ENCODE results near the gene MEOX2.

MEOX2 gene

DNA sequence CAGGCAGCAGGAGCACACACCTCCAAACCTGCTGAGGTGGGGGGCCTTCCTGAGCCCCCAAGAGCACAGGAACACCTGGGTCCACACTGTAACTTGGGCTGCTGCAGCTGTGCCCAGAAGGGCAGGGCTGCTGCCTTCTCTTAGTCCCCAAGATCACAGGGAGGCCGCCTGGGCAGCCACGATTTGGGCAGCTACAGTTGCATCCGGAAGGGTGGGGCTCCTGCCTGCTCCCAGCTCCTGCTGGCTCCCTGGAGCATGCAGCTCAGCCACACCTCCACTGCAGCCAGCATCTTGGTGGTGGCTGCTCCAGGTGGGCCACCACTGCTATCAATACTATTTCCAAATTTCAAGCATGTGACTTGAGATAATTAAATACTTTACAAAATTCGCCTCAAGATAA lies 86.2 kb downstream of the MEOX2 start (continued):
- no peak for TF ChIP-seq CSRNP3 (CRISPR knock-in tag; IDR thresholded peaks at IDR 0.05)
- TF ChIP-seq CSDC2 (CRISPR knock-in tag; IDR thresholded peaks at IDR 0.05): no peak
- TF ChIP-seq ZNF70 (CRISPR knock-in tag; IDR thresholded peaks at IDR 0.05): no peak
- no peak for TF ChIP-seq PATZ1 (CRISPR knock-in tag; IDR thresholded peaks at IDR 0.05; ENCODE audit: borderline replicate concordance)

DNA sequence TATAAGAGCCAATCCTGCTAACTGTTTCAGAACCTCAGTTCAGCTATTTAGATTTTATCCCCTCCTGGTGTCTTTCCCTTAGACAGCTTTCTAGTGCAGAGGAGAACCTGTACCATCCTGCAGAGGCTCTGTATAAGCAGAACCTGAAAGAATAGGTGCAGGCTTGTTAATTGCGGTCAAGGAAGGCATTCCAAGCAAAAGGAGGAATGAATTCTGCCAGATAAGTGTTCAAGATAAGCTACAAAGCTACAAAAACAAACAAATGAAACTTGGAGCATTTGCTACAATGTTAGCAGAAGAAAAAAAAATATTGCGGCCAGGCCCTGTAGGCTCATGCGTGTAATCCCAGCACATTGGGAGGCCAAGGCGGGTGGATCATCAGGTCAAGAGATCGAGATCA lies 92.0 kb downstream of the MEOX2 start:
- TF ChIP-seq CSDC2 (CRISPR knock-in tag; IDR thresholded peaks at IDR 0.05): no peak
- TF ChIP-seq ZNF70 (CRISPR knock-in tag; IDR thresholded peaks at IDR 0.05): no peak
- TF ChIP-seq POU6F1 (CRISPR knock-in tag; IDR thresholded peaks at IDR 0.05; ENCODE audit: borderline replicate concordance, low read depth): no peak
- no peak for TF ChIP-seq ZNF8 (CRISPR knock-in tag; IDR thresholded peaks at IDR 0.05)
- TF ChIP-seq OSR1 (CRISPR knock-in tag; IDR thresholded peaks at IDR 0.05): no peak
- TF ChIP-seq RARB (CRISPR knock-in tag; IDR thresholded peaks at IDR 0.05): no peak
- TF ChIP-seq, protein P1, sequence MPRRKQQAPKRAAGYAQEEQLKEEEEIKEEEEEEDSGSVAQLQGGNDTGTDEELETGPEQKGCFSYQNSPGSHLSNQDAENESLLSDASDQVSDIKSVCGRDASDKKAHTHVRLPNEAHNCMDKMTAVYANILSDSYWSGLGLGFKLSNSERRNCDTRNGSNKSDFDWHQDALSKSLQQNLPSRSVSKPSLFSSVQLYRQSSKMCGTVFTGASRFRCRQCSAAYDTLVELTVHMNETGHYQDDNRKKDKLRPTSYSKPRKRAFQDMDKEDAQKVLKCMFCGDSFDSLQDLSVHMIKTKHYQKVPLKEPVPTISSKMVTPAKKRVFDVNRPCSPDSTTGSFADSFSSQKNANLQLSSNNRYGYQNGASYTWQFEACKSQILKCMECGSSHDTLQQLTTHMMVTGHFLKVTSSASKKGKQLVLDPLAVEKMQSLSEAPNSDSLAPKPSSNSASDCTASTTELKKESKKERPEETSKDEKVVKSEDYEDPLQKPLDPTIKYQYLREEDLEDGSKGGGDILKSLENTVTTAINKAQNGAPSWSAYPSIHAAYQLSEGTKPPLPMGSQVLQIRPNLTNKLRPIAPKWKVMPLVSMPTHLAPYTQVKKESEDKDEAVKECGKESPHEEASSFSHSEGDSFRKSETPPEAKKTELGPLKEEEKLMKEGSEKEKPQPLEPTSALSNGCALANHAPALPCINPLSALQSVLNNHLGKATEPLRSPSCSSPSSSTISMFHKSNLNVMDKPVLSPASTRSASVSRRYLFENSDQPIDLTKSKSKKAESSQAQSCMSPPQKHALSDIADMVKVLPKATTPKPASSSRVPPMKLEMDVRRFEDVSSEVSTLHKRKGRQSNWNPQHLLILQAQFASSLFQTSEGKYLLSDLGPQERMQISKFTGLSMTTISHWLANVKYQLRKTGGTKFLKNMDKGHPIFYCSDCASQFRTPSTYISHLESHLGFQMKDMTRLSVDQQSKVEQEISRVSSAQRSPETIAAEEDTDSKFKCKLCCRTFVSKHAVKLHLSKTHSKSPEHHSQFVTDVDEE (CRISPR knock-in tag; IDR thresholded peaks at IDR 0.05): no peak
- no peak for TF ChIP-seq ZFP30 (CRISPR knock-in tag; IDR thresholded peaks at IDR 0.05)
- no peak for TF ChIP-seq ZFP3 (CRISPR knock-in tag; IDR thresholded peaks at IDR 0.05)
- no peak for TF ChIP-seq PATZ1 (CRISPR knock-in tag; IDR thresholded peaks at IDR 0.05; ENCODE audit: borderline replicate concordance)
- no peak for TF ChIP-seq GLIS3 (CRISPR knock-in tag; IDR thresholded peaks at IDR 0.05)
- TF ChIP-seq SNAI2 (CRISPR knock-in tag; IDR thresholded peaks at IDR 0.05): no peak
- no peak for TF ChIP-seq ZC3H10 (CRISPR knock-in tag; IDR thresholded peaks at IDR 0.05)
- no peak for TF ChIP-seq ISL1 (CRISPR knock-in tag; IDR thresholded peaks at IDR 0.05)
- no peak for TF ChIP-seq CREB5 (CRISPR knock-in tag; IDR thresholded peaks at IDR 0.05; ENCODE audit: low read depth)
- TF ChIP-seq ARNTL (CRISPR knock-in tag; IDR thresholded peaks at IDR 0.05; ENCODE audit: borderline replicate concordance, low read depth): no peak
- no peak for TF ChIP-seq TCF4 (CRISPR knock-in tag; IDR thresholded peaks at IDR 0.05; ENCODE audit: borderline replicate concordance)
- TF ChIP-seq ZNF565 (CRISPR knock-in tag; conservative IDR thresholded peaks at IDR 0.05; ENCODE audit: low read depth): no peak
- no peak for TF ChIP-seq CSRNP3 (CRISPR knock-in tag; IDR thresholded peaks at IDR 0.05)
- no peak for TF ChIP-seq ESRRG (CRISPR knock-in tag; IDR thresholded peaks at IDR 0.05)
- no peak for ATAC-seq
